ENCODE data around the gene CFAP410. TPM values are rescaled to one million over a fixed set of nuclear protein-coding genes. Genes with fewer than 3 reads are reported as not detected.

The CFAP410 gene
- total and polyA plus RNA-seq, 2 donors (not counting 1 experiment from before 2014, with no cell fraction given), result 69.2 to 98.8 TPM

DNA sequence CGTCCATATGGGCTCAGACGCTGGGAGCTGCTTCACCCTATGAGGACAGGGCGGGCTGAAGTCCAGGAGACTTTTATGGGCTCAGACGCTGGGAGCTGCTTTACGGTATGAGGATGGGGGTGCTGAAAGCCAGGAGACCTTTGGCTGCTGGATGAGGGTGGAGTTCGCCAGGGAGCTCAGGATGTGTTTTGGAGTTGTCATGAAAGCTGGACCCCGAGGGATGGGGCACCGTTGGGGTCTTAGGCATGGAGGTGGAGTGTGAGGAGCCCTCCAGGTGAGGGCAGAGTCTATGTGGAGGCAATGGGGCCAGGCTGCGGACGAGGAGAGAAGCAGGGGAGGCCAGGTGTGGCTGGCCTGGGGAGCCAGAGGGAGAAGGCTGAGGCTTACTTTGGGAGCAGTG, 41.7 kb upstream of the CFAP410 start:
- no peak overlapping the region for H3K4me3 ChIP-seq (ENCODE audit: control extremely low read depth in 1 of 5, extremely low read depth in 1 of 5, insufficient read depth in 1 of 5, low read depth in 2 of 5, low read length in 4 of 5)
- peaks cover 4 to 10% of the 10 kb centered on the region in 2 donors for H3K4me1 ChIP-seq (ENCODE audit: control insufficient read depth in 2 of 2, insufficient read depth in 2 of 2, low read length in 2 of 2)
- ATAC-seq (ENCODE audit: low read depth) (no peak), DNase-seq (no peak)
- no peak overlapping the region for H3K4me3 Mint-ChIP-seq
- peaks cover 9 to 17% (median 15%) of the 10 kb centered on the region in 3 donors for H3K9me3 ChIP-seq (ENCODE audit: control extremely low read depth in 1 of 3, control insufficient read depth in 2 of 3, insufficient read depth in 1 of 3, low read length in 2 of 3)
- no peak overlapping the region for H3K27ac ChIP-seq (ENCODE audit: low read length in 2 of 2)
- no peaks in the 10 kb centered on the region for H4K20me1 ChIP-seq (ENCODE audit: control insufficient read depth, insufficient read depth, low read length, poor library complexity, severe bottlenecking)
- H3K9me3 Mint-ChIP-seq (ENCODE audit: insufficient read depth), result peaks cover 11% of the 10 kb centered on the region
- H2AFZ ChIP-seq (ENCODE audit: insufficient read depth, low read depth, low read length, poor library complexity, severe bottlenecking), result no peak overlapping the region
- intact Hi-C loops (cut with micrococcal nuclease), result no loop called here
- no peak overlapping the region for H3K9ac ChIP-seq (ENCODE audit: low read length)
- peaks cover 0 to 20% of the 10 kb centered on the region in 2 experiments for H3K36me3 ChIP-seq (replicated peaks in 1 of 2; ENCODE audit: control extremely low read depth in 1 of 2, control insufficient read depth in 1 of 2, extremely low read depth in 1 of 2, insufficient read depth in 2 of 2, low read length in 1 of 2)
- H3K27ac Mint-ChIP-seq, result peak overlapping the region; percentile 32
- POLR2A ChIA-PET, result no interaction called here
- CTCF ChIA-PET, result no interaction called here
- no peak for TF ChIP-seq EZH2 (IDR thresholded peaks at IDR 0.05; ENCODE audit: borderline replicate concordance, insufficient read depth, low read depth, low read length, poor library complexity, severe bottlenecking)
- TF ChIP-seq, protein P1, sequence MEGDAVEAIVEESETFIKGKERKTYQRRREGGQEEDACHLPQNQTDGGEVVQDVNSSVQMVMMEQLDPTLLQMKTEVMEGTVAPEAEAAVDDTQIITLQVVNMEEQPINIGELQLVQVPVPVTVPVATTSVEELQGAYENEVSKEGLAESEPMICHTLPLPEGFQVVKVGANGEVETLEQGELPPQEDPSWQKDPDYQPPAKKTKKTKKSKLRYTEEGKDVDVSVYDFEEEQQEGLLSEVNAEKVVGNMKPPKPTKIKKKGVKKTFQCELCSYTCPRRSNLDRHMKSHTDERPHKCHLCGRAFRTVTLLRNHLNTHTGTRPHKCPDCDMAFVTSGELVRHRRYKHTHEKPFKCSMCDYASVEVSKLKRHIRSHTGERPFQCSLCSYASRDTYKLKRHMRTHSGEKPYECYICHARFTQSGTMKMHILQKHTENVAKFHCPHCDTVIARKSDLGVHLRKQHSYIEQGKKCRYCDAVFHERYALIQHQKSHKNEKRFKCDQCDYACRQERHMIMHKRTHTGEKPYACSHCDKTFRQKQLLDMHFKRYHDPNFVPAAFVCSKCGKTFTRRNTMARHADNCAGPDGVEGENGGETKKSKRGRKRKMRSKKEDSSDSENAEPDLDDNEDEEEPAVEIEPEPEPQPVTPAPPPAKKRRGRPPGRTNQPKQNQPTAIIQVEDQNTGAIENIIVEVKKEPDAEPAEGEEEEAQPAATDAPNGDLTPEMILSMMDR (IDR thresholded peaks at IDR 0.05), result no peak
- H3K4me2 ChIP-seq (replicated peaks; ENCODE audit: low read depth, low read length, poor library complexity, severe bottlenecking), result no peak overlapping the region
- no peaks in the 10 kb centered on the region for H3K79me2 ChIP-seq (ENCODE audit: control insufficient read depth, insufficient read depth, low read length)
- no peaks in the 10 kb centered on the region for H3K27me3 Mint-ChIP-seq
- no peaks in the 10 kb centered on the region for H3K27me3 ChIP-seq (replicated peaks in 1 of 4; ENCODE audit: control extremely low read depth in 1 of 4, control insufficient read depth in 3 of 4, insufficient read depth in 4 of 4, low read length in 3 of 4)
- peaks cover 6% of the 10 kb centered on the region for H3K4me1 Mint-ChIP-seq
- WGBS (ENCODE audit: insufficient coverage), result 99% methylated on average over 10 of the region's 10 CpGs

DNA sequence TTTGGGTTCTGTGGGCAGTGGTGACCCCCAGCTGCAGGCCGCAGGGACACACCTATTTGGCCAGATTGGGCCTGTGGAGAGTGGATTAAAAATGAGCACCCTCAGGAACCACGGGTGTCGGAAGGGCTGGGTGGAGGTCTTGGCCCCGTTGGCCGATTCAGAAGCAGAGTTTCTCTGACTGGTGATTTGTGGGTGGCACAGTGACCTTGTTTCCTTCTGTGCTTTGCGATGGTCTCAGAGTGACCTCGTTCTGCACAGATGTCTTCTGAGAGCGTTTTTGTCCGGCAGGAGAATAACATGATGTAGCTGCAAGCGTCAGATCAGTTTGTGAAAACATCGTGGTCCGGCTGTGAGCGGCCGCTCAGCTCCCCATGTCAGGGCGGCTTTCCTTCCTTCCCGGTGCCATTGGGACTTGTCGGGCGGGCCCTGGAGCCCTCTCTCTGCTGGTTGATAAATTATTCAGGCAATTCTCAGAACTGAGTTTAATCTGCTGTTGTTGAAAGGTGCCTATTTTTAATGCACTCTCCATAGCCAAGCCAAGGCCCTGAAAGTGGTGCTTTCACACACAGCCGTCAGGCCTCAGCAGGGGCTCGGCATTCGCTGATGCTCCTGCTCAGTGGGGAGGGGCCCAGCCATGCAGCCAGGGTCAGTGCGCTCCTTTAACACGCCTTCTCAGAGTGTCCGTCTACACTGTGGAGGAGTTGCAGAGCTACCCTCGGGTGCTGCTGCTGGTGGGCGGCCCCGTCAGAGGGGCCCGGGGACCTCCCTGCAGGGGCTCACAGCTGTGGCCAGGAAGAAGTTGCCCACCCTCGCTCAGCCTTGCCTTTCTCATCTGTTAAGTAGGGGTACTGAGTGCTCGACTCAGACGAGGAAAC, 41.0 kb upstream of the CFAP410 start:
- 98% methylated on average over 27 of the region's 31 CpGs for WGBS (ENCODE audit: insufficient coverage)

More for the DNA sequence above, 41.0 kb upstream of the CFAP410 start:
- Histone ChIP-seq H3K9me3 (ENCODE audit: control extremely low read depth in 1 of 3, control insufficient read depth in 2 of 3, insufficient read depth in 1 of 3, low read length in 2 of 3) (peaks cover 4 to 22% (median 14%) of the 10 kb centered on the region in 3 donors), H4K20me1 (ENCODE audit: control insufficient read depth, insufficient read depth, low read length, poor library complexity, severe bottlenecking) (no peaks in the 10 kb centered on the region), H3K79me2 (ENCODE audit: control insufficient read depth, insufficient read depth, low read length) (no peaks in the 10 kb centered on the region), H3K4me3 (ENCODE audit: control extremely low read depth in 1 of 5, extremely low read depth in 1 of 5, insufficient read depth in 1 of 5, low read depth in 2 of 5, low read length in 4 of 5) (no peak overlapping the region), H3K36me3 (replicated peaks in 1 of 2; ENCODE audit: control extremely low read depth in 1 of 2, control insufficient read depth in 1 of 2, extremely low read depth in 1 of 2, insufficient read depth in 2 of 2, low read length in 1 of 2) (peaks cover 0 to 20% of the 10 kb centered on the region in 2 experiments), H3K27me3 (replicated peaks in 1 of 4; ENCODE audit: control extremely low read depth in 1 of 4, control insufficient read depth in 3 of 4, insufficient read depth in 4 of 4, low read length in 3 of 4) (no peaks in the 10 kb centered on the region), H2AFZ (ENCODE audit: insufficient read depth, low read depth, low read length, poor library complexity, severe bottlenecking) (no peak overlapping the region), H3K4me1 (ENCODE audit: control insufficient read depth in 2 of 2, insufficient read depth in 2 of 2, low read length in 2 of 2) (peaks cover 10 to 17% of the 10 kb centered on the region in 2 donors), H3K9ac (ENCODE audit: low read length) (no peak overlapping the region), H3K4me2 (replicated peaks; ENCODE audit: low read depth, low read length, poor library complexity, severe bottlenecking) (no peak overlapping the region), H3K27ac (ENCODE audit: low read length in 2 of 2) (no peak overlapping the region)
- H3K27me3 Mint-ChIP-seq, result no peaks in the 10 kb centered on the region
- ChIA-PET CTCF (no interaction called here), POLR2A (no interaction called here)
- peaks cover 7% of the 10 kb centered on the region for H3K9me3 Mint-ChIP-seq (ENCODE audit: insufficient read depth)
- no peak overlapping the region for H3K4me3 Mint-ChIP-seq
- no peak for TF ChIP-seq EZH2 (IDR thresholded peaks at IDR 0.05; ENCODE audit: borderline replicate concordance, insufficient read depth, low read depth, low read length, poor library complexity, severe bottlenecking)
- TF ChIP-seq, protein P1 (IDR thresholded peaks at IDR 0.05), result no peak
- H3K27ac Mint-ChIP-seq, result no peak overlapping the region
- intact Hi-C loops (cut with micrococcal nuclease), result no loop called here
- no peak for DNase-seq
- peaks cover 13% of the 10 kb centered on the region for H3K4me1 Mint-ChIP-seq
- ATAC-seq (ENCODE audit: low read depth), result no peak

Measured in B cell (primary cell).